GM20000 (cell line): ENCODE measurements around the gene TAS1R2.

Experiments
- DNase-seq: peaks from one replicate; pipeline ENCODE4 v3.0.0; 2012; ENCODE audit warnings: low spot score
- TF ChIP-seq, protein P1 (sequence below): IDR thresholded peaks from 2 replicates; pipeline ENCODE4 v1.5.1; 2012; ENCODE audit warnings: mild to moderate bottlenecking, control low read depth; ENCODE audit errors: extremely low read depth, missing control alignments

Gene TAS1R2

GRCh38 chr1:18811733-18812452, 47.6 kb downstream of the TAS1R2 start:
- DNase-seq = no peak
- TF ChIP-seq, protein P1, sequence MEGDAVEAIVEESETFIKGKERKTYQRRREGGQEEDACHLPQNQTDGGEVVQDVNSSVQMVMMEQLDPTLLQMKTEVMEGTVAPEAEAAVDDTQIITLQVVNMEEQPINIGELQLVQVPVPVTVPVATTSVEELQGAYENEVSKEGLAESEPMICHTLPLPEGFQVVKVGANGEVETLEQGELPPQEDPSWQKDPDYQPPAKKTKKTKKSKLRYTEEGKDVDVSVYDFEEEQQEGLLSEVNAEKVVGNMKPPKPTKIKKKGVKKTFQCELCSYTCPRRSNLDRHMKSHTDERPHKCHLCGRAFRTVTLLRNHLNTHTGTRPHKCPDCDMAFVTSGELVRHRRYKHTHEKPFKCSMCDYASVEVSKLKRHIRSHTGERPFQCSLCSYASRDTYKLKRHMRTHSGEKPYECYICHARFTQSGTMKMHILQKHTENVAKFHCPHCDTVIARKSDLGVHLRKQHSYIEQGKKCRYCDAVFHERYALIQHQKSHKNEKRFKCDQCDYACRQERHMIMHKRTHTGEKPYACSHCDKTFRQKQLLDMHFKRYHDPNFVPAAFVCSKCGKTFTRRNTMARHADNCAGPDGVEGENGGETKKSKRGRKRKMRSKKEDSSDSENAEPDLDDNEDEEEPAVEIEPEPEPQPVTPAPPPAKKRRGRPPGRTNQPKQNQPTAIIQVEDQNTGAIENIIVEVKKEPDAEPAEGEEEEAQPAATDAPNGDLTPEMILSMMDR = no peak

- TF ChIP-seq, protein P1 = no peak
- no peak for DNase-seq
These were observed 49.2 kb downstream of the TAS1R2 start for GRCh38 chr1:18809953-18810899.

- TF ChIP-seq, protein P1 = no peak
- DNase-seq = no peak
These were observed 50.9 kb downstream of the TAS1R2 start for GRCh38 chr1:18808550-18808949.

DNA sequence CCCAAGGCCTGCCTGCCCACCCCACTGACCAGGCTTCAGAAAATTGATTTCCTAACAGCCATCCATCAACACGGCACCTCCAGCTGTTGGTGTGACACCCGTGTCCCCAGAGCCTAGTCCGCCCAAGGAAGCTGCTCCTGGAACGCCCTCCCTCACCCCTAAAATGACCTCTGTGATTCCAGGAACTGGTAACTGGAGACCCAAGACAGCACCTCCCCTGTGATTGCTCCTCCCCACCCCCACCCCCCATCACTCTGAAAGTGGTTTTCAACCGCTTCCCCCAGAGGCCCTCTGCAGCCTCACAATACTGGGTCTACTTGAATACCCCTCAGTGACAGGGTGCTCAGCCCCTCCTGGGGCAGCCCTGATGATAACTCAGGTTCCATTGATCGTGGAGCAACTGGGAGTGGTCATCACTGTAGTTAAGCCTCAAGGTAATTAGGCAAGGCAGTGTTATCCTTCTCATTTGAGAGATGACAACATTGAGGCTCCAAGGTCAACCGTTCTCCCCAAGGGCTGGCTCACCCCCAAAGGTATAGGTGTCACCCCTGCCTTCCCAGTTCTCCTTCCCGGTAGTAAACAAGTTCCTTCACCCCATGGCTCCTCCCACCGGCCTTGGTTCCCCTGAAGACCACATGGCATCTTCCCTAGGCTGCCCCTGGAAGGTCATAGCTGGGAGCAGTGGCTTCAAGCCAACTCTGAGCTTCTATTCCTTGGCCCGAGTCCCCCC, 52.0 kb downstream of the TAS1R2 start:
- no peak for DNase-seq
- TF ChIP-seq, protein P1 = no peak

- DNase-seq = no peak
- TF ChIP-seq, protein P1 = no peak
These were observed 53.3 kb downstream of the TAS1R2 start for GRCh38 chr1:18805925-18806849.

GRCh38 chr1:18805150-18805879, 54.1 kb downstream of the TAS1R2 start:
- DNase-seq = no peak
- TF ChIP-seq, protein P1 = no peak
